K562 (cell line): ENCODE measurements around the gene PCSK6. TPM values are rescaled to one million over a fixed set of nuclear protein-coding genes. Genes with fewer than 3 reads are reported as not detected.

Source experiments
- ATAC-seq: fragments of 200-7000 bp; cut with Tn5 transposase; 3 replicates; pipeline ENCODE4 v1.9.1; 2020; ENCODE audit warnings: moderate library complexity
- BruUV-seq: library from RNA; stranded (reverse); fragments of 400-500 nt; replicated peaks from 2 replicates; lab custom pipeline; 2021; lab: Mats Ljungman, UMichigan
- CTCF ChIA-PET: fragments of 300-600 bp; formaldehyde crosslinking; extraction: SDS; loops from one replicate; lab custom pipeline; 2021; ENCODE audit warnings: low intra/inter-chr PET ratio; lab: Yijun Ruan, JAX
- POLR2A ChIA-PET: fragments of 300-600, 350-650 bp; sonication (Branson Sonifier 250); formaldehyde crosslinking; extraction: SDS; loops from one replicate; lab custom pipeline; 2021; ENCODE audit warnings: antibody characterized with exemption, inconsistent platforms; lab: Yijun Ruan, JAX
- DNase-seq, 4 experiments: peaks; one replicate each; pipeline versions ENCODE4 v3.0.0 to v3.0.0-alpha.2; 2011 to 2018; ENCODE audit warnings: low spot score in 3 of 4, mixed read lengths in 3 of 4; ENCODE audit errors: extremely low read depth in 1 of 4
- FAIRE-seq: peaks from 2 replicates; lab custom pipeline; 2011; peaks lifted over from hg19 to GRCh38; lab: Jason Lieb, UNC
- H2AFZ ChIP-seq: 2 replicates; pipeline ENCODE4 v1.6.0; 2011; ENCODE audit warnings: low read depth, low read length, control low read depth, inconsistent platforms
- H3K27ac ChIP-seq: fragments of 200-600 bp; 3 replicates; pipeline ENCODE4 v1.8.0; 2011; ENCODE audit warnings: low read depth, mild to moderate bottlenecking, control low read depth, inconsistent platforms, low read length, moderate library complexity, mixed read lengths; ENCODE audit errors: extremely low read depth
- H3K27me3 ChIP-seq, 2 experiments: fragments of 300-600 bp in 1 of 2; 2 replicates in 1 of 2; 3 replicates in 1 of 2; pipeline versions ENCODE4 v1.6.0 to v1.8.0; 2011; ENCODE audit warnings: inconsistent platforms in 2 of 2, low read length in 2 of 2, mild to moderate bottlenecking in 1 of 2, mixed read lengths in 1 of 2, moderate library complexity in 1 of 2; ENCODE audit not compliant: control insufficient read depth in 2 of 2, insufficient read depth in 2 of 2
- H3K36me3 ChIP-seq: fragments of 300-600 bp; 3 replicates; pipeline ENCODE4 v1.8.0; 2011; ENCODE audit warnings: mild to moderate bottlenecking, low read length, inconsistent platforms; ENCODE audit not compliant: control insufficient read depth, insufficient read depth
- H3K4me1 ChIP-seq, 2 experiments: fragments of 200-600 bp in 1 of 2; replicated peaks in 1 of 2; 2 replicates in 1 of 2; 3 replicates in 1 of 2; pipeline versions ENCODE4 v1.5.1 to v1.8.0; 2011; ENCODE audit warnings: inconsistent platforms in 2 of 2, low read length in 2 of 2, mild to moderate bottlenecking in 1 of 2, mixed read lengths in 1 of 2, moderate library complexity in 1 of 2; ENCODE audit not compliant: control insufficient read depth in 2 of 2, insufficient read depth in 2 of 2
- H3K4me2 ChIP-seq: 2 replicates; pipeline ENCODE4 v1.6.1; 2011; ENCODE audit warnings: low read length, control low read depth, inconsistent platforms, mixed read lengths; ENCODE audit not compliant: insufficient read depth
- H3K4me3 ChIP-seq: fragments of 200-600 bp; sonication (generic), shearing (Covaris generic); 2 replicates; pipeline ENCODE4 v1.5.1; 2016; ENCODE audit warnings: control low read depth, inconsistent platforms
- H3K79me2 ChIP-seq: fragments of 200-600 bp; 3 replicates; pipeline ENCODE4 v1.8.0; 2011; ENCODE audit warnings: low read length, inconsistent platforms; ENCODE audit not compliant: control insufficient read depth, insufficient read depth
- H3K9ac ChIP-seq, 2 experiments: 2 replicates each; pipeline versions ENCODE4 v1.6.0 to v1.6.1; 2011; ENCODE audit warnings: low read depth in 2 of 2, low read length in 2 of 2, control low read depth in 1 of 2, inconsistent platforms in 1 of 2, mild to moderate bottlenecking in 1 of 2, mixed read lengths in 1 of 2; ENCODE audit not compliant: insufficient read depth in 1 of 2
- H3K9me1 ChIP-seq: one replicate; pipeline ENCODE4 v1.6.0; 2011; ENCODE audit warnings: inconsistent platforms, mild to moderate bottlenecking, low read length, moderate library complexity; ENCODE audit not compliant: control insufficient read depth, insufficient read depth
- H3K9me3 ChIP-seq: replicated peaks from 2 replicates; pipeline ENCODE4 v1.5.1; 2011; ENCODE audit warnings: low read depth, low read length, inconsistent platforms; ENCODE audit not compliant: control insufficient read depth, insufficient read depth
- H4K20me1 ChIP-seq: replicated peaks from 2 replicates; pipeline ENCODE4 v1.6.1; 2011; ENCODE audit warnings: low read length, inconsistent platforms, mixed read lengths; ENCODE audit not compliant: control insufficient read depth, insufficient read depth
- DEAF1 ChIP-seq: fragments of 450-650 bp; formaldehyde crosslinking; IDR thresholded peaks from 2 replicates; pipeline ENCODE4 v1.4.0; 2020; ENCODE audit warnings: mild to moderate bottlenecking, moderate library complexity
- ETV1 ChIP-seq: fragments of 450-650 bp; conservative IDR thresholded peaks from 2 replicates; pipeline ENCODE4 v1.6.1; 2016; ENCODE audit warnings: missing genetic modification characterization, control low read depth, low read depth, missing compliant biosample characterization
- HMG20B ChIP-seq: fragments of 250-450 bp; sonication (Bioruptor Pico); IDR thresholded peaks from 2 replicates; pipeline ENCODE4 v1.5.0; 2021; ENCODE audit warnings: mild to moderate bottlenecking
- HNRNPUL1 ChIP-seq: fragments of 200-400 bp; formaldehyde crosslinking; IDR thresholded peaks from 2 replicates; pipeline ENCODE4 v1.6.1; 2017; ENCODE audit warnings: low read length
- HOXB6 ChIP-seq: fragments of 250-450 bp; sonication (Bioruptor Pico); IDR thresholded peaks from 2 replicates; pipeline ENCODE4 v1.5.1; 2022; ENCODE audit warnings: mild to moderate bottlenecking, borderline replicate concordance
- MLX ChIP-seq, 2 experiments: fragments of 450-650 bp in 1 of 2; sonication (generic) in 1 of 2; formaldehyde crosslinking; conservative IDR thresholded peaks; 2 replicates each; pipeline versions ENCODE4 v1.4.0 to v1.8.1; 2020 to 2022; ENCODE audit warnings: mild to moderate bottlenecking in 1 of 2, missing genetic modification reagents in 1 of 2
- NCOR1 ChIP-seq: fragments of 450-650 bp; IDR thresholded peaks from 2 replicates; pipeline ENCODE4 v1.6.1; 2016; ENCODE audit warnings: mild to moderate bottlenecking, moderate library complexity
- PHB2 ChIP-seq: fragments of 450-650 bp; IDR thresholded peaks from 2 replicates; pipeline ENCODE4 v1.6.1; 2017; ENCODE audit warnings: low read depth
- RBM22 ChIP-seq: fragments of 200-400 bp; formaldehyde crosslinking; IDR thresholded peaks from 2 replicates; pipeline ENCODE4 v1.6.1; 2018; ENCODE audit warnings: low read length, low read depth; ENCODE audit not compliant: poor library complexity, severe bottlenecking
- SAFB ChIP-seq: fragments of 200-400 bp; formaldehyde crosslinking; IDR thresholded peaks from 2 replicates; pipeline ENCODE4 v1.6.1; 2017; ENCODE audit warnings: low read depth, low read length, borderline replicate concordance
- STAT5A ChIP-seq: IDR thresholded peaks from 2 replicates; pipeline ENCODE4 v1.6.1; 2012; ENCODE audit warnings: low read length, inconsistent platforms, borderline replicate concordance
- STAT5B ChIP-seq: fragments of 250-450 bp; sonication (Bioruptor Pico); IDR thresholded peaks from 2 replicates; pipeline ENCODE4 v1.8.0; 2021; ENCODE audit warnings: mild to moderate bottlenecking, inconsistent platforms
- TCFL5 ChIP-seq: fragments of 250-450 bp; sonication (Bioruptor Pico); conservative IDR thresholded peaks from 2 replicates; pipeline ENCODE4 v1.6.1; 2021; ENCODE audit warnings: mild to moderate bottlenecking, moderate library complexity, matching md5 sums
- YBX1 ChIP-seq: fragments of 450-650 bp; IDR thresholded peaks from 2 replicates; pipeline ENCODE4 v1.7.1; 2016; ENCODE audit warnings: mild to moderate bottlenecking
- ZNF239 ChIP-seq: fragments of 250-450 bp; sonication (Bioruptor Pico); IDR thresholded peaks from 2 replicates; pipeline ENCODE4 v1.4.0; 2020; ENCODE audit warnings: mild to moderate bottlenecking
- ZNF696 ChIP-seq: fragments of 250-450 bp; sonication (Bioruptor Pico); conservative IDR thresholded peaks from 2 replicates; pipeline ENCODE4 v1.4.0; 2020; ENCODE audit warnings: mild to moderate bottlenecking, moderate library complexity
- ZNF740 ChIP-seq, 3 experiments: fragments of 200-800 bp in 1 of 3; sonication (Bioruptor generic) in 1 of 3; sonication (generic) in 1 of 3; formaldehyde crosslinking in 1 of 3; IDR thresholded peaks; 2 replicates each; pipeline versions ENCODE4 v1.6.1 to v1.8.0; 2016 to 2022; ENCODE audit warnings: mild to moderate bottlenecking in 2 of 3, missing compliant biosample characterization in 2 of 3, missing genetic modification characterization in 2 of 3, missing genetic modification reagents in 1 of 3
- WGBS: fragments of 100-300 bp; shearing (Covaris generic); methylation state at CpG from one replicate; pipeline ENCODE4 v1.1.6; 2016; ENCODE audit warnings: low coverage, mixed read lengths; ENCODE audit not compliant: insufficient coverage; ENCODE audit errors: missing lambda C conversion rate; 5-methylcytosine and 5-hydroxymethylcytosine counted together
- in situ Hi-C: fragments of 300-500 bp; cut with MboI; formaldehyde crosslinking; loops from 4 replicates; pipeline ENCODE4 v1.15.0; 2018; ENCODE audit warnings: inconsistent platforms, mixed read lengths
- intact Hi-C: fragments of 100-400 bp; cut with micrococcal nuclease; formaldehyde crosslinking; loops from 2 replicates; pipeline ENCODE4 v1.14.2; 2022
- polyA plus RNA-seq, 8 experiments: library from polyadenylated mRNA; depleted of rRNA in 4 of 8; stranded (reverse) in 5 of 8; unstranded in 3 of 8; fragments of >200 nt; fragmentation: Nextera tagmentation in 2 of 8; fragmentation: Illumina TruSeq in 1 of 8; extraction: Ambion mirVana in 2 of 8; extraction: Trizol in 1 of 8; gene quantifications; 2 replicates each; pipeline versions ENCODE4 v1.2.1 to v1.2.3, GENCODE V29; 2011 to 2014; ENCODE audit warnings: inconsistent platforms in 1 of 8, missing spikeins in 1 of 8
- total RNA-seq, 7 experiments: library from RNA; depleted of rRNA in 6 of 7; stranded (reverse); fragments of >200 nt in 6 of 7; fragmentation: Illumina TruSeq in 2 of 7; extraction: Trizol in 2 of 7; gene quantifications; 2 replicates each; pipeline versions ENCODE4 v1.2.1 to v1.2.3, GENCODE V29; 2011 to 2021; ENCODE audit warnings: low replicate concordance in 1 of 7

The PCSK6 gene
- total and polyA plus RNA-seq, 9 of the 15 experiments (the other 6 are each of a cell fraction or from before 2014, with no cell fraction given) = 2.2 to 32.6 (median 14.5) TPM

- TF ChIP-seq ZNF740 (CRISPR knock-in tag; IDR thresholded peaks at IDR 0.05) (no peak), ZNF740 (tag; IDR thresholded peaks at IDR 0.05) (no peak), ETV1 (no peak), PHB2 (no peak)
These were observed 59.9 kb downstream of the PCSK6 start (continued) for GRCh38 chr15:101429646-101430045.

GRCh38 chr15:101429191-101429590 is 60.3 kb downstream of the PCSK6 start:
- no peak overlapping the region for H3K9ac ChIP-seq
- no peak overlapping the region for H3K27ac ChIP-seq
- H4K20me1 ChIP-seq = no peaks in the 10 kb centered on the region
- no peak for FAIRE-seq
- TF ChIP-seq HMG20B (CRISPR knock-in tag) (no peak), HOXB6 (CRISPR knock-in tag) (no peak), ZNF239 (CRISPR knock-in tag) (no peak), YBX1 (no peak), TCFL5 (CRISPR knock-in tag) (no peak), RBM22 (no peak), HNRNPUL1 (no peak), ZNF696 (CRISPR knock-in tag) (no peak), MLX (CRISPR knock-in tag; conservative IDR thresholded peaks at IDR 0.05) (no peak), SAFB (no peak), STAT5A (no peak), STAT5B (CRISPR knock-in tag) (no peak), NCOR1 (no peak), DEAF1 (no peak)
- CTCF ChIA-PET = no interaction called here
- ATAC-seq = no peak
- in situ Hi-C loops (no loop called here), intact Hi-C loops (no loop called here)
- H3K9me3 ChIP-seq = no peaks in the 10 kb centered on the region
- peaks cover 4% of the 10 kb centered on the region for H3K9me1 ChIP-seq
- peaks cover 35% of the 10 kb centered on the region; the same call in 2 of the 3 replicates for H3K36me3 ChIP-seq
- H3K79me2 ChIP-seq = no peaks in the 10 kb centered on the region
- no peak for DNase-seq
- no peak overlapping the region for H3K4me2 ChIP-seq
- WGBS = 58% methylated on average over 8 of the region's 8 CpGs
- no peaks in the 10 kb centered on the region for H3K4me1 ChIP-seq
- peaks cover 0 to 19% of the 10 kb centered on the region in 2 experiments; a peak in 2 of 5 replicates for H3K27me3 ChIP-seq
- H3K4me3 ChIP-seq = no peak overlapping the region
- no TSS peak for BruUV-seq
- no peak overlapping the region for H2AFZ ChIP-seq
- POLR2A ChIA-PET = interaction anchor here (0.6 to 1.0 kb wide), 3 partner anchors 12 to 127 kb away, joined by 3 read pairs; no protein-coding TSS in a partner anchor
